SK-N-SH (cell line): ENCODE measurements around the gene MGLL. TPM values are rescaled to one million over a fixed set of nuclear protein-coding genes. Genes with fewer than 3 reads are reported as not detected.

Experiments used
- CTCF ChIA-PET: fragments of 300-600, 350-600 bp; formaldehyde crosslinking; extraction: SDS; loops from one replicate; lab custom pipeline; 2021; lab: Yijun Ruan, JAX
- POLR2A ChIA-PET: fragments of 350-600 bp; sonication (Branson Sonifier 250); formaldehyde crosslinking; extraction: SDS; loops from one replicate; lab custom pipeline; 2020; ENCODE audit warnings: antibody characterized with exemption, inconsistent platforms; lab: Yijun Ruan, JAX
- DNase-seq: peaks from one replicate; pipeline ENCODE4 v3.0.0; 2012
- H2AFZ ChIP-seq: fragments of 200-600 bp; sonication (generic); 2 replicates; pipeline ENCODE4 v1.8.1; 2016; ENCODE audit warnings: antibody characterized with exemption, mild to moderate bottlenecking, low read depth
- H3F3A ChIP-seq: fragments of 200-600 bp; sonication (generic); replicated peaks from 2 replicates; pipeline ENCODE3; 2016; ENCODE audit warnings: antibody characterized with exemption, mild to moderate bottlenecking; ENCODE audit not compliant: insufficient read depth
- H3K27ac ChIP-seq, 2 experiments: fragments of 200-500 bp in 1 of 2; fragments of 200-600 bp in 1 of 2; sonication (Bioruptor generic) in 1 of 2; sonication (generic), shearing (Covaris generic) in 1 of 2; 2 replicates each; pipeline versions ENCODE4 v1.5.1 to v1.6.1; 2014 to 2016; ENCODE audit warnings: low read depth in 2 of 2, inconsistent platforms in 1 of 2, low read length in 1 of 2, mild to moderate bottlenecking in 1 of 2, mixed read lengths in 1 of 2
- H3K27me3 ChIP-seq: fragments of 200-600 bp; sonication (generic), shearing (Covaris generic); 2 replicates; pipeline ENCODE4 v1.6.1; 2016; ENCODE audit warnings: mixed run types; ENCODE audit not compliant: insufficient read depth
- H3K36me3 ChIP-seq, 2 experiments: fragments of 200-500 bp in 1 of 2; fragments of 200-600 bp in 1 of 2; sonication (Bioruptor generic) in 1 of 2; sonication (generic) in 1 of 2; replicated peaks in 1 of 2; 2 replicates each; pipeline versions ENCODE3 to v1.5.1; 2014 to 2016; ENCODE audit warnings: low read length in 1 of 2, mild to moderate bottlenecking in 1 of 2; ENCODE audit not compliant: insufficient read depth in 2 of 2, control insufficient read depth in 1 of 2
- H3K4me1 ChIP-seq, 2 experiments: fragments of 200-500 bp in 1 of 2; fragments of 200-600 bp in 1 of 2; sonication (Bioruptor generic) in 1 of 2; sonication (generic), shearing (Covaris generic) in 1 of 2; 2 replicates each; pipeline versions ENCODE4 v1.5.1 to v1.6.1; 2014 to 2016; ENCODE audit warnings: low read depth in 1 of 2, low read length in 1 of 2, mixed run types in 1 of 2; ENCODE audit not compliant: insufficient read depth in 2 of 2, control insufficient read depth in 1 of 2
- H3K4me2 ChIP-seq: fragments of 200-600 bp; sonication (generic), shearing (Covaris generic); 2 replicates; pipeline ENCODE4 v1.6.1; 2017; ENCODE audit warnings: mixed run types
- H3K4me3 ChIP-seq, 2 experiments: fragments of 200-500 bp in 1 of 2; fragments of 200-600 bp in 1 of 2; sonication (Bioruptor generic) in 1 of 2; sonication (generic), shearing (Covaris generic) in 1 of 2; 2 replicates each; pipeline versions ENCODE4 v1.5.1 to v1.8.1; 2014 to 2016; ENCODE audit warnings: low read depth in 2 of 2, inconsistent platforms in 1 of 2, low read length in 1 of 2, mild to moderate bottlenecking in 1 of 2, mixed read lengths in 1 of 2, moderate library complexity in 1 of 2
- H3K79me2 ChIP-seq: fragments of 200-600 bp; sonication (generic); 2 replicates; pipeline ENCODE4 v1.8.1; 2017; ENCODE audit warnings: mild to moderate bottlenecking; ENCODE audit not compliant: insufficient read depth
- H3K9ac ChIP-seq: fragments of 200-600 bp; sonication (generic); 2 replicates; pipeline ENCODE4 v1.6.1; 2017; ENCODE audit warnings: mixed run types
- H3K9me2 ChIP-seq: fragments of 200-600 bp; sonication (generic); 2 replicates; pipeline ENCODE4 v1.6.1; 2017; ENCODE audit warnings: mixed run types
- H3K9me3 ChIP-seq: fragments of 200-600 bp; sonication (generic); 2 replicates; pipeline ENCODE4 v1.6.1; 2017; ENCODE audit warnings: mixed run types, mild to moderate bottlenecking, moderate library complexity
- H4K20me1 ChIP-seq: fragments of 200-600 bp; sonication (generic); 2 replicates; pipeline ENCODE4 v1.6.1; 2017; ENCODE audit warnings: mild to moderate bottlenecking, mixed run types; ENCODE audit not compliant: insufficient read depth
- CHD2 ChIP-seq: fragments of 150-350 bp; IDR thresholded peaks from 2 replicates; pipeline ENCODE4 v1.6.1; 2018; ENCODE audit warnings: low read length; ENCODE audit not compliant: partially characterized antibody
- FOXJ3 ChIP-seq: sonication (generic); formaldehyde crosslinking; IDR thresholded peaks from 2 replicates; pipeline ENCODE4 v1.5.1; 2020; ENCODE audit warnings: mild to moderate bottlenecking, missing genetic modification reagents
- GATA2 ChIP-seq: sonication (generic); formaldehyde crosslinking; IDR thresholded peaks from 2 replicates; pipeline ENCODE4 v1.5.0; 2020; ENCODE audit warnings: mild to moderate bottlenecking, missing genetic modification reagents
- MEF2A ChIP-seq: IDR thresholded peaks from 2 replicates; pipeline ENCODE4 v1.4.0; 2012; ENCODE audit warnings: low read depth, borderline replicate concordance
- MXI1 ChIP-seq: IDR thresholded peaks from 2 replicates; pipeline ENCODE4 v1.6.1; 2012; ENCODE audit warnings: mild to moderate bottlenecking, low read depth, low read length, improper control_type of control experiment
- NFIC ChIP-seq: IDR thresholded peaks from 2 replicates; pipeline ENCODE4 v1.4.0; 2012; ENCODE audit warnings: borderline replicate concordance
- NRF1 ChIP-seq: IDR thresholded peaks from 2 replicates; pipeline ENCODE4 v1.6.1; 2012; ENCODE audit warnings: low read depth, mild to moderate bottlenecking, low read length
- RAD21 ChIP-seq: IDR thresholded peaks from 2 replicates; pipeline ENCODE4 v1.6.1; 2012; ENCODE audit warnings: mild to moderate bottlenecking, low read length
- RFX5 ChIP-seq: IDR thresholded peaks from 2 replicates; pipeline ENCODE4 v1.6.1; 2012; ENCODE audit warnings: mild to moderate bottlenecking, improper control_type of control experiment, low read length
- RXRA ChIP-seq: IDR thresholded peaks from 2 replicates; pipeline ENCODE4 v1.4.0; 2012; ENCODE audit warnings: low read depth, mild to moderate bottlenecking, borderline replicate concordance
- SIN3A ChIP-seq: IDR thresholded peaks from 2 replicates; pipeline ENCODE4 v1.6.1; 2012; ENCODE audit warnings: low read depth, mild to moderate bottlenecking, low read length, moderate library complexity, borderline replicate concordance
- TCF12 ChIP-seq: IDR thresholded peaks from 2 replicates; pipeline ENCODE4 v1.4.0; 2012
- TEAD4 ChIP-seq: IDR thresholded peaks from 2 replicates; pipeline ENCODE4 v1.4.0; 2012; ENCODE audit warnings: mild to moderate bottlenecking, borderline replicate concordance; ENCODE audit not compliant: insufficient read depth
- YY1 ChIP-seq: IDR thresholded peaks from 2 replicates; pipeline ENCODE4 v1.4.0; 2012; ENCODE audit warnings: low read depth, mild to moderate bottlenecking
- WGBS: methylation state at CpG from one replicate; pipeline ENCODE4 v1.1.6; 2017; ENCODE audit warnings: low lambda C conversion rate; 5-methylcytosine and 5-hydroxymethylcytosine counted together
- polyA plus RNA-seq, 3 experiments: library from polyadenylated mRNA; depleted of rRNA; stranded (reverse); fragments of >200 nt; gene quantifications; 2 replicates each; pipeline ENCODE4 v1.2.3, GENCODE V29; 2012
- TF ChIP-seq, protein P1 (sequence below): fragments of 150-350 bp; IDR thresholded peaks from 2 replicates; pipeline ENCODE4 v1.6.1; 2017; ENCODE audit warnings: antibody characterized with exemption, low read length, low read depth, borderline replicate concordance
- TF ChIP-seq, protein P2 (sequence below): IDR thresholded peaks from 2 replicates; pipeline ENCODE4 v1.6.1; 2012; ENCODE audit warnings: mild to moderate bottlenecking, low read depth, low read length, moderate library complexity
- TF ChIP-seq, protein P3 (sequence below): IDR thresholded peaks from 2 replicates; pipeline ENCODE4 v1.4.0; 2012; ENCODE audit warnings: low read depth, borderline replicate concordance
- TF ChIP-seq, protein P4 (sequence below): IDR thresholded peaks from 2 replicates; pipeline ENCODE4 v1.4.0; 2012; ENCODE audit warnings: low read depth, borderline replicate concordance
- TF ChIP-seq, protein P5 (sequence below): IDR thresholded peaks from 2 replicates; pipeline ENCODE4 v1.4.0; 2012; ENCODE audit warnings: low read depth
- TF ChIP-seq, protein P6 (sequence below): fragments of 200-600 bp; sonication (generic); IDR thresholded peaks from 2 replicates; pipeline ENCODE4 v1.6.1; 2017; ENCODE audit warnings: antibody characterized with exemption, mild to moderate bottlenecking, moderate library complexity
- TF ChIP-seq, protein P7 (sequence below): fragments of 150-350 bp; IDR thresholded peaks from 2 replicates; pipeline ENCODE4 v1.6.1; 2016; ENCODE audit warnings: mild to moderate bottlenecking, low read depth, low read length

The MGLL gene
- polyA plus RNA-seq, 1 of the 3 experiments (the other 2 are of a cell fraction): 2.2 TPM

DNA sequence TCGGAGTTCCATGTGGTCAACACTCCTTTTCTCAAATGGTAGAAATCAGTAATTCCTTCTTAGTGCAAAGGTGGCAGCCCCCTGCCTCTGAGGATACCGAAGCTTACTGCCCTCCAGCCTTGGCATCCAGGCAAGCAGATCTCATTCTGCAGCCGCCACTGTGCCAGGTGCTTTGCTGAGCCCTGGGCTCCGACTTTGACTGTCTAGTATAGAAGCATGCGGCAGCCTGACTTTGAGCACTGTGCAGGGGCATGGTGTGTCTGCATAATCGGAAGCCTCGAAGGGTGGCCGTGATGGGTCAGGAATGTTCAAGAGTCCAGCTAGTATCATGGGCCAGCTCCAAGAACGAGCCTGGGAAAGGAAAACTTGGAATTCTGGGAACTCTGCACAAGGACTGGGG, 109.9 kb downstream of the MGLL start (continued):
- TF ChIP-seq, protein P1, sequence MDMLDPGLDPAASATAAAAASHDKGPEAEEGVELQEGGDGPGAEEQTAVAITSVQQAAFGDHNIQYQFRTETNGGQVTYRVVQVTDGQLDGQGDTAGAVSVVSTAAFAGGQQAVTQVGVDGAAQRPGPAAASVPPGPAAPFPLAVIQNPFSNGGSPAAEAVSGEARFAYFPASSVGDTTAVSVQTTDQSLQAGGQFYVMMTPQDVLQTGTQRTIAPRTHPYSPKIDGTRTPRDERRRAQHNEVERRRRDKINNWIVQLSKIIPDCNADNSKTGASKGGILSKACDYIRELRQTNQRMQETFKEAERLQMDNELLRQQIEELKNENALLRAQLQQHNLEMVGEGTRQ: no peak
- TF ChIP-seq RFX5: no peak
- TF ChIP-seq, protein P2, sequence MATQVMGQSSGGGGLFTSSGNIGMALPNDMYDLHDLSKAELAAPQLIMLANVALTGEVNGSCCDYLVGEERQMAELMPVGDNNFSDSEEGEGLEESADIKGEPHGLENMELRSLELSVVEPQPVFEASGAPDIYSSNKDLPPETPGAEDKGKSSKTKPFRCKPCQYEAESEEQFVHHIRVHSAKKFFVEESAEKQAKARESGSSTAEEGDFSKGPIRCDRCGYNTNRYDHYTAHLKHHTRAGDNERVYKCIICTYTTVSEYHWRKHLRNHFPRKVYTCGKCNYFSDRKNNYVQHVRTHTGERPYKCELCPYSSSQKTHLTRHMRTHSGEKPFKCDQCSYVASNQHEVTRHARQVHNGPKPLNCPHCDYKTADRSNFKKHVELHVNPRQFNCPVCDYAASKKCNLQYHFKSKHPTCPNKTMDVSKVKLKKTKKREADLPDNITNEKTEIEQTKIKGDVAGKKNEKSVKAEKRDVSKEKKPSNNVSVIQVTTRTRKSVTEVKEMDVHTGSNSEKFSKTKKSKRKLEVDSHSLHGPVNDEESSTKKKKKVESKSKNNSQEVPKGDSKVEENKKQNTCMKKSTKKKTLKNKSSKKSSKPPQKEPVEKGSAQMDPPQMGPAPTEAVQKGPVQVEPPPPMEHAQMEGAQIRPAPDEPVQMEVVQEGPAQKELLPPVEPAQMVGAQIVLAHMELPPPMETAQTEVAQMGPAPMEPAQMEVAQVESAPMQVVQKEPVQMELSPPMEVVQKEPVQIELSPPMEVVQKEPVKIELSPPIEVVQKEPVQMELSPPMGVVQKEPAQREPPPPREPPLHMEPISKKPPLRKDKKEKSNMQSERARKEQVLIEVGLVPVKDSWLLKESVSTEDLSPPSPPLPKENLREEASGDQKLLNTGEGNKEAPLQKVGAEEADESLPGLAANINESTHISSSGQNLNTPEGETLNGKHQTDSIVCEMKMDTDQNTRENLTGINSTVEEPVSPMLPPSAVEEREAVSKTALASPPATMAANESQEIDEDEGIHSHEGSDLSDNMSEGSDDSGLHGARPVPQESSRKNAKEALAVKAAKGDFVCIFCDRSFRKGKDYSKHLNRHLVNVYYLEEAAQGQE: no peak
- no peak for TF ChIP-seq YY1
- TF ChIP-seq, protein P3, sequence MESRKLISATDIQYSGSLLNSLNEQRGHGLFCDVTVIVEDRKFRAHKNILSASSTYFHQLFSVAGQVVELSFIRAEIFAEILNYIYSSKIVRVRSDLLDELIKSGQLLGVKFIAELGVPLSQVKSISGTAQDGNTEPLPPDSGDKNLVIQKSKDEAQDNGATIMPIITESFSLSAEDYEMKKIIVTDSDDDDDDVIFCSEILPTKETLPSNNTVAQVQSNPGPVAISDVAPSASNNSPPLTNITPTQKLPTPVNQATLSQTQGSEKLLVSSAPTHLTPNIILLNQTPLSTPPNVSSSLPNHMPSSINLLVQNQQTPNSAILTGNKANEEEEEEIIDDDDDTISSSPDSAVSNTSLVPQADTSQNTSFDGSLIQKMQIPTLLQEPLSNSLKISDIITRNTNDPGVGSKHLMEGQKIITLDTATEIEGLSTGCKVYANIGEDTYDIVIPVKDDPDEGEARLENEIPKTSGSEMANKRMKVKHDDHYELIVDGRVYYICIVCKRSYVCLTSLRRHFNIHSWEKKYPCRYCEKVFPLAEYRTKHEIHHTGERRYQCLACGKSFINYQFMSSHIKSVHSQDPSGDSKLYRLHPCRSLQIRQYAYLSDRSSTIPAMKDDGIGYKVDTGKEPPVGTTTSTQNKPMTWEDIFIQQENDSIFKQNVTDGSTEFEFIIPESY: no peak
- TF ChIP-seq, protein P4, sequence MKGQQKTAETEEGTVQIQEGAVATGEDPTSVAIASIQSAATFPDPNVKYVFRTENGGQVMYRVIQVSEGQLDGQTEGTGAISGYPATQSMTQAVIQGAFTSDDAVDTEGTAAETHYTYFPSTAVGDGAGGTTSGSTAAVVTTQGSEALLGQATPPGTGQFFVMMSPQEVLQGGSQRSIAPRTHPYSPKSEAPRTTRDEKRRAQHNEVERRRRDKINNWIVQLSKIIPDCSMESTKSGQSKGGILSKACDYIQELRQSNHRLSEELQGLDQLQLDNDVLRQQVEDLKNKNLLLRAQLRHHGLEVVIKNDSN: no peak
- TF ChIP-seq, all 33 proteins: peak for 0

DNA sequence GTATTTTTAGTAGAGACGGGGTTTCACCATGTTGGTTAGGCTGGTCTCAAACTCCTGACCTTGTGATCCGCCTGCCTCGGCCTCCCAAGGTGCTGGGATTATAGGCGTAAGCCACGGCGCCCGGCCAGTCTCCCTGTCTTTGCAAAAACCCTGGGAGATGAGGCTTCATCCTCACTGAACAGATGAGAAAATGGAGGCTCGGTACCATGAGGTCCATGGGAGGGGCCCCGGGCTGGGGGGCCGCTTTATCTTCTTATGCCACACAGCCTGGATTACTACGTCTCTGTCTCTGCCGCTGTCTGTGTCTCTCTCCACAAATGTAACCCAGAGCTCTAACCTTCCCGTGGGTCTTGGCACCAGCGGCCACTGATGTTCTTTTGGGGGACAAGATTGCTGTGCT, 110.4 kb downstream of the MGLL start:
- Histone ChIP-seq H3K79me2 (no peaks in the 10 kb centered on the region), H3K27ac (no peak overlapping the region), H3K36me3 (no peaks in the 10 kb centered on the region), H3K4me2 (no peak overlapping the region), H3K9ac (no peak overlapping the region), H3F3A (no peaks in the 10 kb centered on the region), H3K9me3 (no peaks in the 10 kb centered on the region), H3K27me3 (no peaks in the 10 kb centered on the region), H2AFZ (no peak overlapping the region), H3K4me3 (no peak overlapping the region), H3K4me1 (peaks cover 0 to 43% of the 10 kb centered on the region in 2 experiments; a peak in 1 of 4 replicates), H3K9me2 (no peaks in the 10 kb centered on the region), H4K20me1 (no peaks in the 10 kb centered on the region)
- ChIA-PET CTCF (interaction anchor here (1.9 kb wide), 1 partner anchor 11 kb away, joined by 7 read pairs; no protein-coding TSS in a partner anchor), POLR2A (no interaction called here)
- WGBS: 95% methylated on average over 11 of the region's 14 CpGs
- no peak for DNase-seq
- no peak for TF ChIP-seq GATA2
- no peak for TF ChIP-seq CHD2
- TF ChIP-seq TCF12: no peak
- TF ChIP-seq NFIC: no peak
- TF ChIP-seq, protein P5, sequence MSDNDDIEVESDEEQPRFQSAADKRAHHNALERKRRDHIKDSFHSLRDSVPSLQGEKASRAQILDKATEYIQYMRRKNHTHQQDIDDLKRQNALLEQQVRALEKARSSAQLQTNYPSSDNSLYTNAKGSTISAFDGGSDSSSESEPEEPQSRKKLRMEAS: no peak
- TF ChIP-seq, protein P6, sequence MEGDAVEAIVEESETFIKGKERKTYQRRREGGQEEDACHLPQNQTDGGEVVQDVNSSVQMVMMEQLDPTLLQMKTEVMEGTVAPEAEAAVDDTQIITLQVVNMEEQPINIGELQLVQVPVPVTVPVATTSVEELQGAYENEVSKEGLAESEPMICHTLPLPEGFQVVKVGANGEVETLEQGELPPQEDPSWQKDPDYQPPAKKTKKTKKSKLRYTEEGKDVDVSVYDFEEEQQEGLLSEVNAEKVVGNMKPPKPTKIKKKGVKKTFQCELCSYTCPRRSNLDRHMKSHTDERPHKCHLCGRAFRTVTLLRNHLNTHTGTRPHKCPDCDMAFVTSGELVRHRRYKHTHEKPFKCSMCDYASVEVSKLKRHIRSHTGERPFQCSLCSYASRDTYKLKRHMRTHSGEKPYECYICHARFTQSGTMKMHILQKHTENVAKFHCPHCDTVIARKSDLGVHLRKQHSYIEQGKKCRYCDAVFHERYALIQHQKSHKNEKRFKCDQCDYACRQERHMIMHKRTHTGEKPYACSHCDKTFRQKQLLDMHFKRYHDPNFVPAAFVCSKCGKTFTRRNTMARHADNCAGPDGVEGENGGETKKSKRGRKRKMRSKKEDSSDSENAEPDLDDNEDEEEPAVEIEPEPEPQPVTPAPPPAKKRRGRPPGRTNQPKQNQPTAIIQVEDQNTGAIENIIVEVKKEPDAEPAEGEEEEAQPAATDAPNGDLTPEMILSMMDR: no peak
- TF ChIP-seq TEAD4: no peak
- no peak for TF ChIP-seq FOXJ3 (CRISPR knock-in tag)
- TF ChIP-seq RXRA: no peak
- no peak for TF ChIP-seq MEF2A
- TF ChIP-seq NRF1: no peak
- TF ChIP-seq SIN3A: no peak
- TF ChIP-seq, protein P7, sequence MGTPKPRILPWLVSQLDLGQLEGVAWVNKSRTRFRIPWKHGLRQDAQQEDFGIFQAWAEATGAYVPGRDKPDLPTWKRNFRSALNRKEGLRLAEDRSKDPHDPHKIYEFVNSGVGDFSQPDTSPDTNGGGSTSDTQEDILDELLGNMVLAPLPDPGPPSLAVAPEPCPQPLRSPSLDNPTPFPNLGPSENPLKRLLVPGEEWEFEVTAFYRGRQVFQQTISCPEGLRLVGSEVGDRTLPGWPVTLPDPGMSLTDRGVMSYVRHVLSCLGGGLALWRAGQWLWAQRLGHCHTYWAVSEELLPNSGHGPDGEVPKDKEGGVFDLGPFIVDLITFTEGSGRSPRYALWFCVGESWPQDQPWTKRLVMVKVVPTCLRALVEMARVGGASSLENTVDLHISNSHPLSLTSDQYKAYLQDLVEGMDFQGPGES: no peak
- no peak for TF ChIP-seq MXI1
- no peak for TF ChIP-seq RAD21
